Measurements from ENCODE around the gene MYO9A. TPM values are rescaled to one million over a fixed set of nuclear protein-coding genes. Genes with fewer than 3 reads are reported as not detected.

The MYO9A gene
- total and polyA plus RNA-seq, 10 of the 15 experiments (the other 5 are each of a cell fraction or from before 2014, with no cell fraction given): 3.3 to 25.3 (median 12.2) TPM

GRCh38 chr15:71899674-71900073 lies 218.3 kb downstream of the MYO9A start:
- DNase-seq (ENCODE audit: low read depth, low spot score): no peak
- TF ChIP-seq, protein P1, sequence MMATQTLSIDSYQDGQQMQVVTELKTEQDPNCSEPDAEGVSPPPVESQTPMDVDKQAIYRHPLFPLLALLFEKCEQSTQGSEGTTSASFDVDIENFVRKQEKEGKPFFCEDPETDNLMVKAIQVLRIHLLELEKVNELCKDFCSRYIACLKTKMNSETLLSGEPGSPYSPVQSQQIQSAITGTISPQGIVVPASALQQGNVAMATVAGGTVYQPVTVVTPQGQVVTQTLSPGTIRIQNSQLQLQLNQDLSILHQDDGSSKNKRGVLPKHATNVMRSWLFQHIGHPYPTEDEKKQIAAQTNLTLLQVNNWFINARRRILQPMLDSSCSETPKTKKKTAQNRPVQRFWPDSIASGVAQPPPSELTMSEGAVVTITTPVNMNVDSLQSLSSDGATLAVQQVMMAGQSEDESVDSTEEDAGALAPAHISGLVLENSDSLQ (IDR thresholded peaks at IDR 0.05): no peak
- Histone ChIP-seq H3K36me3 (ENCODE audit: control insufficient read depth in 2 of 2, insufficient read depth in 2 of 2, low read length in 1 of 2) (peaks cover 0 to 7% of the 10 kb centered on the region in 2 experiments; a peak in 2 of 4 replicates), H3K9me3 (replicated peaks; ENCODE audit: control insufficient read depth, insufficient read depth, low read length) (no peaks in the 10 kb centered on the region), H3K79me2 (ENCODE audit: control insufficient read depth, insufficient read depth, low read length) (no peaks in the 10 kb centered on the region), H4K20me1 (ENCODE audit: control insufficient read depth, insufficient read depth) (no peaks in the 10 kb centered on the region), H3K4me2 (ENCODE audit: control insufficient read depth, insufficient read depth) (no peak overlapping the region), H3K27ac (ENCODE audit: control insufficient read depth, insufficient read depth) (no peak overlapping the region), H3K9ac (ENCODE audit: control insufficient read depth, insufficient read depth, low read length) (no peak overlapping the region), H2AFZ (ENCODE audit: control insufficient read depth, low read depth, low read length) (no peak overlapping the region), H3K27me3 (replicated peaks in 1 of 2; ENCODE audit: control insufficient read depth in 2 of 2, insufficient read depth in 2 of 2, low read length in 1 of 2) (no peaks in the 10 kb centered on the region), H3K4me1 (ENCODE audit: control insufficient read depth, insufficient read depth, low read length) (no peaks in the 10 kb centered on the region), H3K4me3 (no peak overlapping the region)
- ChIA-PET CTCF (no interaction called here), POLR2A (interaction anchor here (0.6 kb wide), 1 partner anchor 590 kb away, joined by 3 read pairs; no protein-coding TSS in a partner anchor), SMC1A (ENCODE audit: uncharacterized antibody, unreplicated experiment) (interaction anchor here (0.9 kb wide), 1 partner anchor 17 kb away, joined by 3 read pairs; no protein-coding TSS in a partner anchor), RAD21 (ENCODE audit: unreplicated experiment) (no interaction called here)
- intact Hi-C loops (cut with micrococcal nuclease; ENCODE audit: unreplicated experiment): no loop called here
- WGBS (ENCODE audit: insufficient coverage, insufficient replicate concordance, low lambda C conversion rate, missing lambda C conversion rate): 94% methylated on average over 5 of the region's 5 CpGs
- FAIRE-seq: no peak
- in situ Hi-C loops (cut with MboI): no loop called here
- no peak for ATAC-seq
- no TSS peak for BruUV-seq (replicated peaks)

DNA sequence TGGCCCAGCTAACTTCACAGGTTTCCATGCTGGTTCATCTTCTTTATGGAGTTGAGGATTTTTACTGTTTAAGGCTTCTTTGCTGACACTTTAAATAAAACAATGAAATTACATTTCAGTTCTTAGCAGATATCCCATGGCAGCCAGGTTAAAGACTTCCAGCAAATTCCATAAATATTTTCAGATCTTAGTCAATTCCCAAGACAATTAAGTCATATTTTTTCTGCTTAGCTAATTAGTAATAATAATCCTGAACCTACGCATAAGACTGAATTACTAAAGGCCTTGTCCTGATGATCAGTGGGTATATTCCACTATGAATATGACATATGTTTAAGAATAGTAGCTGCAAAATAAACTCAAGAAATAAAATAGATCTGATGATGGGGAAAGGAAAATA lies 224.3 kb downstream of the MYO9A start:
- ChIA-PET SMC1A (ENCODE audit: uncharacterized antibody, unreplicated experiment) (interaction anchor here (2.6 kb wide), 1 partner anchor 11 kb away, joined by 11 read pairs; no protein-coding TSS in a partner anchor), RAD21 (ENCODE audit: unreplicated experiment) (no interaction called here), POLR2A (no interaction called here), CTCF (no interaction called here)
- Histone ChIP-seq H3K4me2 (ENCODE audit: control insufficient read depth, insufficient read depth) (no peak overlapping the region), H2AFZ (ENCODE audit: control insufficient read depth, low read depth, low read length) (no peak overlapping the region), H4K20me1 (ENCODE audit: control insufficient read depth, insufficient read depth) (no peaks in the 10 kb centered on the region), H3K9ac (ENCODE audit: control insufficient read depth, insufficient read depth, low read length) (no peak overlapping the region), H3K9me3 (replicated peaks; ENCODE audit: control insufficient read depth, insufficient read depth, low read length) (no peaks in the 10 kb centered on the region), H3K79me2 (ENCODE audit: control insufficient read depth, insufficient read depth, low read length) (no peaks in the 10 kb centered on the region), H3K4me1 (ENCODE audit: control insufficient read depth, insufficient read depth, low read length) (peaks cover 12% of the 10 kb centered on the region), H3K4me3 (no peak overlapping the region), H3K36me3 (ENCODE audit: control insufficient read depth in 2 of 2, insufficient read depth in 2 of 2, low read length in 1 of 2) (peaks cover 0 to 6% of the 10 kb centered on the region in 2 experiments; a peak in 2 of 4 replicates), H3K27ac (ENCODE audit: control insufficient read depth, insufficient read depth) (no peak overlapping the region), H3K27me3 (replicated peaks in 1 of 2; ENCODE audit: control insufficient read depth in 2 of 2, insufficient read depth in 2 of 2, low read length in 1 of 2) (no peaks in the 10 kb centered on the region)
- ATAC-seq (no peak), FAIRE-seq (no peak), DNase-seq (ENCODE audit: low read depth, low spot score) (no peak)
- in situ Hi-C loops (cut with MboI): no loop called here
- BruUV-seq (replicated peaks): no TSS peak
- 50% methylated on average over 1 of the region's 1 CpG for WGBS (ENCODE audit: insufficient coverage, insufficient replicate concordance, low lambda C conversion rate, missing lambda C conversion rate)
- intact Hi-C loops (cut with micrococcal nuclease; ENCODE audit: unreplicated experiment): no loop called here
- no peak for TF ChIP-seq CEBPB (IDR thresholded peaks at IDR 0.05; ENCODE audit: borderline replicate concordance in 1 of 2, low read depth in 2 of 2, low read length in 2 of 2)
- TF ChIP-seq E2F8 (IDR thresholded peaks at IDR 0.05; ENCODE audit: low read depth, partially characterized antibody): no peak
- TF ChIP-seq IRF3 (IDR thresholded peaks at IDR 0.05): no peak
- TF ChIP-seq RFX5 (IDR thresholded peaks at IDR 0.05; ENCODE audit: low read depth, low read length): no peak
- TF ChIP-seq SMAD1 (IDR thresholded peaks at IDR 0.05; ENCODE audit: low read depth, partially characterized antibody): no peak
- TF ChIP-seq SPI1 (IDR thresholded peaks at IDR 0.05; ENCODE audit: borderline replicate concordance, insufficient read depth, low read depth, low read length): no peak
- no peak for TF ChIP-seq NR2C2 (IDR thresholded peaks at IDR 0.05; ENCODE audit: borderline replicate concordance, control insufficient read depth, insufficient read length, low read depth)
- TF ChIP-seq CHD1 (IDR thresholded peaks at IDR 0.05; ENCODE audit: low read depth, low read length): no peak
- no peak for TF ChIP-seq ETV6 (conservative IDR thresholded peaks at IDR 0.05 in 1 of 2, IDR thresholded peaks at IDR 0.05 in 1 of 2; ENCODE audit: borderline replicate concordance in 1 of 2, low read depth in 1 of 2)
- no peak for TF ChIP-seq TARDBP (IDR thresholded peaks at IDR 0.05; ENCODE audit: borderline replicate concordance)
- no peak for TF ChIP-seq POLR2AphosphoS5 (IDR thresholded peaks at IDR 0.05; ENCODE audit: low read length)
- no peak for TF ChIP-seq SIN3A (IDR thresholded peaks at IDR 0.05; ENCODE audit: low read depth, low read length)

Data from GM12878 (cell line).